Measurements from ENCODE around the gene MRGPRX2. TPM values are rescaled to one million over a fixed set of nuclear protein-coding genes. Genes with fewer than 3 reads are reported as not detected.

Gene MRGPRX2
- total and polyA plus RNA-seq, 2 experiments from 2014 or later = not detected

DNA sequence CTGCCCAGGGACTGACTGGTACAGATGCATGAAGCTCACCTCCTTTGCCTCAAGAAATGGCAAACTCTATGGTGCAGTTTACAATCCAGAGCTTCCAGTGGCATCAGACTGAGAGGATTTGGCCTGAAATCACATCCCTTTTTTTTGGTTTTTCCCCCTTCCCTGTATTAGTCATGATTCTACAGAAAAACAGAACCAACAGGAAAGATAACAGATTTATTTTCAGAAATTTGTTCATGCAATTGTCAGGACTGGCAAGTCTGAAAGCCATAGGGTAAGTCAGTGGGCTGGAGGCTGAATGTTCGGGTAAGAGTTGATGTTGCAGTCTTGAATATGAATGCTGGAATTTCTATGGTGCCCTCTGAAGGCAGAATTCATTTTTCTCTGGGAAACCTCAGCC lies 44.5 kb upstream of the MRGPRX2 start:
- TF ChIP-seq JUNB (IDR thresholded peaks at IDR 0.05; ENCODE audit: unreplicated experiment) = no peak

GRCh38 chr11:19102521-19102900 lies 42.0 kb upstream of the MRGPRX2 start:
- no peak overlapping the region for H3K4me3 Mint-ChIP-seq
- Histone ChIP-seq H3K4me1 (ENCODE audit: insufficient read depth) (peaks cover 10% of the 10 kb centered on the region; the same call in 1 of the 2 replicates), H3K27ac (ENCODE audit: low read depth) (no peak overlapping the region), H3K4me3 (no peak overlapping the region), H3K36me3 (ENCODE audit: insufficient read depth) (no peaks in the 10 kb centered on the region), H4K20me1 (replicated peaks; ENCODE audit: insufficient read depth) (no peaks in the 10 kb centered on the region), H3K79me2 (replicated peaks; ENCODE audit: insufficient read depth) (no peaks in the 10 kb centered on the region), H3F3A (replicated peaks; ENCODE audit: low read depth) (no peaks in the 10 kb centered on the region), H3K27me3 (ENCODE audit: insufficient read depth) (no peaks in the 10 kb centered on the region), H3K9me2 (ENCODE audit: insufficient read depth) (peaks cover 14% of the 10 kb centered on the region), H3K4me2 (no peak overlapping the region), H2AFZ (no peak overlapping the region)
- H3K27me3 Mint-ChIP-seq (ENCODE audit: insufficient read depth, low read depth, poor library complexity) = no peaks in the 10 kb centered on the region
- H3K27ac Mint-ChIP-seq = no peak overlapping the region
- no peak for ATAC-seq
- H3K9me3 Mint-ChIP-seq = no peaks in the 10 kb centered on the region
- H3K36me3 Mint-ChIP-seq (ENCODE audit: low read depth) = no peaks in the 10 kb centered on the region
- peaks cover 13% of the 10 kb centered on the region for H3K4me1 Mint-ChIP-seq
- no peak for TF ChIP-seq ZNF462 (CRISPR knock-in tag; IDR thresholded peaks at IDR 0.05)
- TF ChIP-seq ZNF114 (CRISPR knock-in tag; IDR thresholded peaks at IDR 0.05) = no peak
- no peak for TF ChIP-seq POLR2AphosphoS5 (IDR thresholded peaks at IDR 0.05; ENCODE audit: low read depth)
- no peak for TF ChIP-seq CREB1 (CRISPR knock-in tag; IDR thresholded peaks at IDR 0.05; ENCODE audit: low read depth)
- TF ChIP-seq NANOG (IDR thresholded peaks at IDR 0.05; ENCODE audit: borderline replicate concordance) = no peak
- no peak for TF ChIP-seq REST (IDR thresholded peaks at IDR 0.05; ENCODE audit: unreplicated experiment)
- no peak for TF ChIP-seq JUNB (IDR thresholded peaks at IDR 0.05; ENCODE audit: unreplicated experiment)
- no peak for TF ChIP-seq EZH2 (IDR thresholded peaks at IDR 0.05; ENCODE audit: low read depth, unreplicated experiment)
- TF ChIP-seq, protein P1, sequence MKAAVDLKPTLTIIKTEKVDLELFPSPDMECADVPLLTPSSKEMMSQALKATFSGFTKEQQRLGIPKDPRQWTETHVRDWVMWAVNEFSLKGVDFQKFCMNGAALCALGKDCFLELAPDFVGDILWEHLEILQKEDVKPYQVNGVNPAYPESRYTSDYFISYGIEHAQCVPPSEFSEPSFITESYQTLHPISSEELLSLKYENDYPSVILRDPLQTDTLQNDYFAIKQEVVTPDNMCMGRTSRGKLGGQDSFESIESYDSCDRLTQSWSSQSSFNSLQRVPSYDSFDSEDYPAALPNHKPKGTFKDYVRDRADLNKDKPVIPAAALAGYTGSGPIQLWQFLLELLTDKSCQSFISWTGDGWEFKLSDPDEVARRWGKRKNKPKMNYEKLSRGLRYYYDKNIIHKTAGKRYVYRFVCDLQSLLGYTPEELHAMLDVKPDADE (IDR thresholded peaks at IDR 0.05) = no peak
- DNase-seq (ENCODE audit: low spot score) = no peak

More for the DNA sequence above, 44.5 kb upstream of the MRGPRX2 start:
- peaks cover 2% of the 10 kb centered on the region for H3K27me3 Mint-ChIP-seq (ENCODE audit: insufficient read depth, low read depth, poor library complexity)
- H3F3A ChIP-seq (replicated peaks; ENCODE audit: low read depth) = no peaks in the 10 kb centered on the region
- no peaks in the 10 kb centered on the region for H3K27me3 ChIP-seq (ENCODE audit: insufficient read depth)
- H2AFZ ChIP-seq = no peak overlapping the region; the same call in 1 of the 2 replicates
- H3K4me2 ChIP-seq = no peak overlapping the region
- ATAC-seq = no peak
- H3K9me2 ChIP-seq (ENCODE audit: insufficient read depth) = peaks cover 14% of the 10 kb centered on the region
- H3K4me1 ChIP-seq (ENCODE audit: insufficient read depth) = peaks cover 10% of the 10 kb centered on the region; the same call in 1 of the 2 replicates
- no peak overlapping the region for H3K27ac ChIP-seq (ENCODE audit: low read depth)
- no peaks in the 10 kb centered on the region for H3K36me3 ChIP-seq (ENCODE audit: insufficient read depth)
- no peak for DNase-seq (ENCODE audit: low spot score)
- no peak overlapping the region; the same call in 1 of the 2 replicates for H3K27ac Mint-ChIP-seq
- no peak overlapping the region for H3K4me3 Mint-ChIP-seq
- no peaks in the 10 kb centered on the region for H3K9me3 Mint-ChIP-seq
- no peaks in the 10 kb centered on the region for H3K79me2 ChIP-seq (replicated peaks; ENCODE audit: insufficient read depth)
- no peak overlapping the region for H3K4me3 ChIP-seq
- H4K20me1 ChIP-seq (replicated peaks; ENCODE audit: insufficient read depth) = no peaks in the 10 kb centered on the region
- H3K36me3 Mint-ChIP-seq (ENCODE audit: low read depth) = no peaks in the 10 kb centered on the region
- H3K4me1 Mint-ChIP-seq = peaks cover 13% of the 10 kb centered on the region
